Astrocyte of the cerebellum (primary cell): ENCODE data around the gene ARHGAP15.

Experiments used
- DNase-seq: peaks from one replicate; pipeline ENCODE4 v3.0.0-alpha.2; 2011; ENCODE audit warnings: low read depth
- H3K4me3 ChIP-seq: 2 replicates; pipeline ENCODE4 v1.5.1; 2011; ENCODE audit warnings: mild to moderate bottlenecking, low read depth, low read length, moderate library complexity
- in situ Hi-C: cut with HindIII; loops from 2 replicates; pipeline ENCODE4 v1.10.0; 2017; ENCODE audit warnings: low sequenced_read_pairs
- TF ChIP-seq, protein P1 (sequence below): IDR thresholded peaks from 2 replicates; pipeline ENCODE4 v1.5.1; 2012; ENCODE audit warnings: low read length, low read depth, moderate library complexity, mild to moderate bottlenecking; ENCODE audit errors: missing control alignments

Gene ARHGAP15

GRCh38 chr2:143192106-143192505 lies 62.9 kb downstream of the ARHGAP15 start:
- in situ Hi-C loops, result no loop called here
- H3K4me3 ChIP-seq, result no peak overlapping the region
- TF ChIP-seq, protein P1, sequence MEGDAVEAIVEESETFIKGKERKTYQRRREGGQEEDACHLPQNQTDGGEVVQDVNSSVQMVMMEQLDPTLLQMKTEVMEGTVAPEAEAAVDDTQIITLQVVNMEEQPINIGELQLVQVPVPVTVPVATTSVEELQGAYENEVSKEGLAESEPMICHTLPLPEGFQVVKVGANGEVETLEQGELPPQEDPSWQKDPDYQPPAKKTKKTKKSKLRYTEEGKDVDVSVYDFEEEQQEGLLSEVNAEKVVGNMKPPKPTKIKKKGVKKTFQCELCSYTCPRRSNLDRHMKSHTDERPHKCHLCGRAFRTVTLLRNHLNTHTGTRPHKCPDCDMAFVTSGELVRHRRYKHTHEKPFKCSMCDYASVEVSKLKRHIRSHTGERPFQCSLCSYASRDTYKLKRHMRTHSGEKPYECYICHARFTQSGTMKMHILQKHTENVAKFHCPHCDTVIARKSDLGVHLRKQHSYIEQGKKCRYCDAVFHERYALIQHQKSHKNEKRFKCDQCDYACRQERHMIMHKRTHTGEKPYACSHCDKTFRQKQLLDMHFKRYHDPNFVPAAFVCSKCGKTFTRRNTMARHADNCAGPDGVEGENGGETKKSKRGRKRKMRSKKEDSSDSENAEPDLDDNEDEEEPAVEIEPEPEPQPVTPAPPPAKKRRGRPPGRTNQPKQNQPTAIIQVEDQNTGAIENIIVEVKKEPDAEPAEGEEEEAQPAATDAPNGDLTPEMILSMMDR, result no peak
- no peak for DNase-seq

DNA sequence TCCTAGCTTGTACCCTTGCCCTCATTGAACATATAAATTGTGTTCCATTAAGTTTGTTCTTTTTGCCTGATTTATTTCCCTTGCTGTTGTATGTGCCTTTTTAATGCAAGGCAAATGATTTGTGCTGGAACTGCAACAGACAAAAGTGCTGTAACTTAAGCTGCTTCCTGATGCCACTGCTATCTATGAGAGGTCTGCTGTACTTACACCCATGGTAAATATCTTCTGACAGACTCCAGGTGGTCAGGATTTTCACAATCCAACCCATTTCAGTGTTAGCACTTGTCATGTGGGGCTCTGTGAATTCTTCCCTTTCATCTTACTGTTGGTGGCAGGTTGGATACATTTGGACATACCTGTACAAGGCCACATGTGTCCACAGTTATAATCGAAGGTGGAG lies 63.5 kb downstream of the ARHGAP15 start:
- H3K4me3 ChIP-seq, result no peak overlapping the region
- TF ChIP-seq, protein P1, result no peak
- in situ Hi-C loops, result no loop called here
- no peak for DNase-seq

DNA sequence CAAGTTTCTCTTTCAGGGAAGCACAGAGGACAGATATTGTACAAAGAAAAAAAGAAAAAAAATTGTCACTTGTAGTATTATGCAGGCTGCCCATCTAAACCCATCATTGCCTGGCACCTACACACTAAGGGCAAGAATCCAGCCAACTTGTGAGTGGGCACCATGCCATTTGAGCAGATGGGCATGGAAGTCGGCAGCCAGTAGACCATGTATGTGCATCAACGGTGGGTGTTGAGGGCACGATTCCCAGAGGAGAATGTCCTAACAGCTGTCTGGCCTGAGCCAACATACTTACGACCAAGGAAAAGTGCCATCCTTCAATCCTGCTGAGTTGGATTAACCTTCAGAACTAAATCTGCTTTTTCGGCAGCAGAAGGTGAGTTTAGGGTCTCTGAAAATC lies 63.9 kb downstream of the ARHGAP15 start:
- TF ChIP-seq, protein P1, result no peak
- no peak overlapping the region for H3K4me3 ChIP-seq
- in situ Hi-C loops, result no loop called here
- no peak for DNase-seq

DNA sequence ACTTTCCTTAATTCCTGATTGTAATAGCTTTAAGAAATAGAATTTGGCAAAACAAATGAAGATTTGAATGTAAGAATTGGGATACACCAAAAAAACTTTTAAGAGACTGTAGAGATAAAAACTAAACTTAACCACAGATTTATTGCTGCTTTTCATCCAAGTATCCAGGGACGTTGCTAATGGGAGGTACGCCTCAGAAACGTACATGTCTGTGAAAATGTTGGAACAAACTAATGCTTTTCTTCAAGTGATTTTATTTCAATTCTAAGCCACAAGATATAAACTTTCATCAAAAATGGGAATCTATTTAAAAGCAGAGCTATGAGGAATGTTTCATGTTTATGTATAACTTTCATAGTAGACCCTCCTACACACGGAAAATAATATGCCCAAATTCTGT lies 66.3 kb downstream of the ARHGAP15 start:
- in situ Hi-C loops, result no loop called here
- H3K4me3 ChIP-seq, result no peak overlapping the region
- DNase-seq, result no peak
- TF ChIP-seq, protein P1, result no peak

DNA sequence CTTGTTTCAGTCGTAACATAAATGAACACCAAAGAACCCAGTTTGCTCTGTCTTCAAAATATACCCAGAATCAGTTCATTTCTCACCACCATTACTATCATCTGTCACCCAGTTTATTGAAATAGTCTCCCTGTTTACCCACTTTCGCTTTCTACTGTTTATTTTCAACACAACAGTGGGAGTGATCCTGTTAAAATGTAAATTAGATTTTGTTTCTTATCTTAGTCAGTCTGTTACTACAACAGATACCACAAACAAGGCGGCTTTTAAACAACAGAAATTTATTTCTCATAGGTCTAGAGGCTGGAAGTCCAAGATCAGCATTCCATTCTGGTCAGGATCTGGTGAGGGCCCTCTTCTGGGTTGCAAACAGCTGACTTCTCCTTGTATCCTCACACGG lies 74.8 kb downstream of the ARHGAP15 start:
- TF ChIP-seq, protein P1, result no peak
- no peak for DNase-seq
- no peak overlapping the region for H3K4me3 ChIP-seq
- in situ Hi-C loops, result no loop called here

DNA sequence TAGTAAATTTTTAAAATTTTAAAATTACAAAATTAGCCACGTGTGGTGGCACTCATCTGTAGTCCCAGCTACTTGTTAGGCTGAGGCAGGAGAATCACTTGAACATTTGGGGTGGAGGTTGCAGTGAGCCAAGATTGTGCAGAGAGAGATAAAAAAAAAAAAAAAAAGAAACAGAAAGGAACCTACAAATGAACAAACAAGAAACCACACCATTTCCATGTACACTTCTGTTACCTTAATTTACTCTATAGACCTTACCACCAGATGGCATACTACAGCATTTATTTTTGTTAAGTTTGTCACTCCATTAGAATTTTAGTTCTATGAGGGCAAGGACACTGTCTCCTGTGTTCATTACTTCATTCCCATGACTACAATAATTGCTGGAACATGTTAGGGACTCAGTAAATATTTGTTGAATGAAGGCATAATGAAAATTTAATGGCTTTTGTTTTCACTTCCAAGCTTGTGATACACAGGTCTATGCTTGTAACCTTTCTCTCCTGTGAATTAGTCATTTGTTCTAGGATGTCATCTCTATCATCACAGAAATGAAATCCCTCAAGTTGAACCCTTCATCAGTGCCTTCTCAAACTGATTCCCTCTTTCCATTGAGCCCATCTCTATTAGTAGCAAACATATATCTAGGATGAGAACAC lies 76.0 kb downstream of the ARHGAP15 start:
- H3K4me3 ChIP-seq, result no peak overlapping the region
- in situ Hi-C loops, result no loop called here
- DNase-seq, result no peak
- TF ChIP-seq, protein P1, result peak; percentile 18
